Testis (tissue), 3 donors: ENCODE results near the gene CDK10. TPM values are rescaled to one million over a fixed set of nuclear protein-coding genes. Genes with fewer than 3 reads are reported as not detected.

Source experiments
- DNase-seq: peaks from one replicate; pipeline ENCODE4 v3.0.0-alpha.2; 2019
- H3K27ac ChIP-seq, 2 donors: fragments of 200-600 bp; sonication (generic); one replicate each; pipeline ENCODE4 v1.5.1; 2019
- H3K27me3 ChIP-seq: fragments of 200-600 bp; sonication (generic); one replicate; pipeline ENCODE4 v1.5.1; 2019
- H3K36me3 ChIP-seq: fragments of 200-600 bp; sonication (generic); one replicate; pipeline ENCODE4 v1.5.1; 2017; ENCODE audit warnings: low read depth; ENCODE audit errors: missing control alignments
- H3K4me1 ChIP-seq: fragments of 200-600 bp; sonication (generic); one replicate; pipeline ENCODE4 v1.5.1; 2019
- H3K4me3 ChIP-seq, 2 donors: fragments of 200-600 bp; sonication (generic); one replicate each; pipeline ENCODE4 v1.5.1; 2017 to 2019
- H3K9me3 ChIP-seq: fragments of 200-600 bp; sonication (generic); one replicate; pipeline ENCODE4 v1.5.1; 2017
- CTCF ChIP-seq, 3 experiments: fragments of 450-650 bp in 2 of 3; fragments of 200-600 bp in 1 of 3; sonication (generic) in 1 of 3; IDR thresholded peaks; one replicate each; pipeline ENCODE4 v1.5.1; 2016 to 2019; ENCODE audit warnings: antibody characterized with exemption in 3 of 3, mild to moderate bottlenecking in 2 of 3, moderate library complexity in 1 of 3
- POLR2A ChIP-seq: fragments of 450-650 bp; IDR thresholded peaks from one replicate; pipeline ENCODE4 v1.6.1; 2017; ENCODE audit warnings: antibody characterized with exemption, mild to moderate bottlenecking, moderate library complexity
- WGBS, 2 donors: methylation state at CpG; one replicate each; pipeline ENCODE4 v1.1.5; 2018; 5-methylcytosine and 5-hydroxymethylcytosine counted together
- intact Hi-C: fragments of 100-400 bp; cut with DNase I; formaldehyde crosslinking; loops from one replicate; pipeline ENCODE4 v1.15.1; 2023; ENCODE audit warnings: low total_unique reads
- polyA plus RNA-seq: library from polyadenylated mRNA; stranded (reverse); fragments of 350-450 nt; fragmentation: Illumina TruSeq; extraction: RNeasy Lipid Tissue Mini Kit (QIAGEN cat#74804); gene quantifications from one replicate; pipeline ENCODE4 v1.2.3, GENCODE V29; 2014; ENCODE audit warnings: low read depth, low replicate concordance; ENCODE audit not compliant: insufficient read depth
- total RNA-seq, 2 donors: library from RNA; depleted of rRNA; stranded (reverse); fragments of >200 nt; gene quantifications; one replicate each; pipeline ENCODE4 v1.2.3, GENCODE V29; 2016

The CDK10 gene
- total and polyA plus RNA-seq, 3 donors from 2014 or later, result 68.0 to 88.3 (median 77.1) TPM

GRCh38 chr16:89672177-89672941 lies 14.1 kb upstream of the CDK10 start:
- H3K27ac ChIP-seq, result no peak overlapping the region
- no peak for TF ChIP-seq CTCF (IDR thresholded peaks at IDR 0.05)
- TF ChIP-seq POLR2A, result no peak
- H3K4me3 ChIP-seq, result no peak overlapping the region
- no peaks in the 10 kb centered on the region for H3K36me3 ChIP-seq
- H3K4me1 ChIP-seq, result no peaks in the 10 kb centered on the region
- no peaks in the 10 kb centered on the region for H3K9me3 ChIP-seq
- 84 to 91% methylated on average over 16 of the region's 16 CpGs for WGBS, 2 donors
- DNase-seq, result no peak
- no peaks in the 10 kb centered on the region for H3K27me3 ChIP-seq
- intact Hi-C loops, result no loop called here

DNA sequence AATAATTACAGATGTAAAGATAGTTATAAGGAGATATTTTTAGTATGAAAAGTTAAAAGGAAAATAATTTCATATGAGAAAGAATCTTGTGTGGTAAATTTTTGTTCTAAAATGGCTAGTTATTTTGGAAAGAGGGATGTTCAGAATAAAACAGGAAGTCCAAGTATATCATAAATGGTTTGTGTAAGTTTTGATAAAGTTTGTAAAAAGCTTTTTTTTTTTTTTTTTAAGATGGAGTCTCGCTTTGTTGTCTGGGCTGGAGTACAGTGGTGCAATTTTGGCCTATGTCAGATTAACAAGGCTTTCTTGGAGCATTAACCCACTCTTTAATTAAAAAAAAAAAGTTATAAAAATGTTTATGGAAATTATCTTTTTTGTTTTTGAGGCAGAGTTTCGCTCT lies 8.2 kb upstream of the CDK10 start:
- Histone ChIP-seq H3K27me3 (no peaks in the 10 kb centered on the region), H3K27ac (no peak overlapping the region), H3K4me1 (no peaks in the 10 kb centered on the region), H3K36me3 (no peaks in the 10 kb centered on the region), H3K9me3 (no peaks in the 10 kb centered on the region), H3K4me3 (no peak overlapping the region)
- DNase-seq, result no peak
- 93 to 94% methylated on average over 2 of the region's 2 CpGs for WGBS, 2 donors
- intact Hi-C loops, result no loop called here
- no peak for TF ChIP-seq CTCF (IDR thresholded peaks at IDR 0.05)
- TF ChIP-seq POLR2A, result no peak

DNA sequence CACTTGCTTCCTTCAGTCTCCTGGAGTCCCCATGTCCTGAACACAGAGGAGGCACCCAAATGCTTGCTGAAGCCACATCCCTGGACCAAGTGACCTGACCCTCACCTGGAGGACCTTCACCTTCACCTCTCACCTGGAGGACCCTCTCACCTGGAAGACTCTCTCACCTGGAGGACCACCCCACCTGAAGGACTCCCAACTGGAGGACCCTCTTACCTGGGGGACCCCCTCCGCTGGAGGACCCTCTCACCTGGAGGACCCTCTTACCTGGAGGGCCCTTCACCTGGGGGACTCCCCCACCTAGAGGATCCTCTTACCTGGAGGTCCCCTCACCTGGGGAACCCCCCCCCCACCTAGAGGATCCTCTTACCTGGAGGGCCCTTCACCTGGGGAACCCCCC lies 573 bp upstream of the CDK10 start:
- H3K4me3 ChIP-seq, result peak overlapping the region in 1 of 2 donors; percentile 75
- no peak overlapping the region for H3K27ac ChIP-seq
- H3K27me3 ChIP-seq, result no peaks in the 10 kb centered on the region
- H3K9me3 ChIP-seq, result no peaks in the 10 kb centered on the region
- H3K4me1 ChIP-seq, result peaks cover 7% of the 10 kb centered on the region
- 100% methylated on average over 1 of the region's 1 CpG; no CpG with 5 or more reads in 1 of the 2 donors for WGBS, 2 donors
- no peak for DNase-seq
- intact Hi-C loops, result no loop called here
- no peaks in the 10 kb centered on the region for H3K36me3 ChIP-seq
- TF ChIP-seq CTCF (IDR thresholded peaks at IDR 0.05) (no peak), POLR2A (no peak)

DNA sequence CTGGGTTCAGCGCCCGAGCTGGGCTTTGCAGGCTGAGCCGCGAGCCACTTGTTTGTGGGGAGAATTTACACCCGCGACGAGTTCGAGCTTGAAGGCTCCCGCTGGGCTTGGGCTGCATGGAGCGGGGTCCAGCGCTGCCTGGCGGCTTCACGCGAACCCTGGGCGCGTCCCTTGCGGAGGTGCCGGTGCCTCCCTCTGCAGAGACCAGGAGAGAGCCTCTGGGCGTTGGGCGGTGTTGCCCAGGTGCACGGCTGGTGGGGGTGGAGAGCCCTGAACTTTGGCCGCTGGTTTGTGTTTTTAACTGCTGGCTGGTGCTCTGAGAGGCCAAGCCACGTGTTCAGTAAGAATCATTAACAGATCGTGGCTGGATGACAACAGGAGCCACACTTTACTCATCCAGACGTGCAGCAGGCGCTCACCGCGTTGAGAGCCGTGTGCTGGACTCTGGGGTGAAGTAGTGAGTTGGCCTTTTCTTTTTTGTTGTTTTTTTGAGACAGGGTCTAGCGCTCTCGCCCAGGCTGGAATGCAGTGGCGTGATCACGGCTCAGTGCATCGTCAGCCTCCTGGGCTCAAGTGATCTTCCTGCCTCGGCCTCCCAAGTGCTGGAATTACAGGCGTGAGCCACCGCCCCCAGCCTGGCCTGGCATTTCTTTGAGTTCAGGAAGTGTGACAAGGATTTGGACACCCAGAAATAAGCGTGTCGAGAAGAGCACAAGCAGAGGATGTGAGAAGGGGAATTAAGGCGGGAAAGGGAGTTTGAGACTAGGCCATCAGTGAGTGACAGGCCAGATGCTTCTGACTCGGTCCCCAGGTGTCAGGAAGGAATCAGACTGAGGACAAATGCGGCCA lies 827 bp downstream of the CDK10 start:
- 11 to 19% methylated on average over 21 to 42 of the region's 42 CpGs for WGBS, 2 donors
- no peak for TF ChIP-seq POLR2A
- TF ChIP-seq CTCF (IDR thresholded peaks at IDR 0.05), result no peak
- Histone ChIP-seq H3K36me3 (no peaks in the 10 kb centered on the region), H3K4me1 (peaks cover 7% of the 10 kb centered on the region), H3K27ac (peak overlapping the region; percentile 75 to 87), H3K9me3 (no peaks in the 10 kb centered on the region), H3K27me3 (no peaks in the 10 kb centered on the region), H3K4me3 (peak overlapping the region; percentile 75 to 80)
- no peak for DNase-seq
- intact Hi-C loops, result no loop called here
